T47D (cell line): ENCODE data around the gene AFF2.

Experiments
- DNase-seq, 2 experiments: peaks; one replicate each; pipeline versions ENCODE4 v3.0.0 to v3.0.0-alpha.2; 2011 to 2012; ENCODE audit warnings: low read depth in 1 of 2, low spot score in 1 of 2
- JUND ChIP-seq: IDR thresholded peaks from 2 replicates; pipeline ENCODE4 v1.6.1; 2012; ENCODE audit warnings: low read depth
- in situ Hi-C: cut with HindIII; loops from 2 replicates; pipeline ENCODE4 v1.10.0; 2016; ENCODE audit warnings: low sequenced_read_pairs, low pct_unique_long_range_greater_than_20kb

The AFF2 gene

DNA sequence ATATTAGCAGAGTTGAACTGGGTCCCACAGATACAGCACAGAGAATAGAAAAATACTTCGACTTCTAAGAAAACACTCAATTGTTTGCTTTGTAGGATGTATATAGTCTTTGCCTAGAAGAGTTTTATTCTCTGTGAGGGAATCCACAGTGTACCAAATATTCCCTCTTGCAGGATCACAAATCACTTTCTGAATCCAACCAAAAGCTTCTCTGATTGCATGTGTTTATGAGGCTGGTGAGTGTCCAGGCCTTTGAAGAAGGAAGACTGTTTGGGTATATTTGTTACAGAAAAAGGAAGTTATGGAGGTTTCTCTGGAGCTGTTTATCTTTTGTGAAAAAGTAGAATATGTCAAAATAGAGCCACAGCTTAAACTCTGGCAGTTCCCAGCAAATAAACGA is 423.2 kb downstream of the AFF2 start:
- no peak for TF ChIP-seq JUND
- no peak for DNase-seq
- in situ Hi-C loops: no loop called here

DNA sequence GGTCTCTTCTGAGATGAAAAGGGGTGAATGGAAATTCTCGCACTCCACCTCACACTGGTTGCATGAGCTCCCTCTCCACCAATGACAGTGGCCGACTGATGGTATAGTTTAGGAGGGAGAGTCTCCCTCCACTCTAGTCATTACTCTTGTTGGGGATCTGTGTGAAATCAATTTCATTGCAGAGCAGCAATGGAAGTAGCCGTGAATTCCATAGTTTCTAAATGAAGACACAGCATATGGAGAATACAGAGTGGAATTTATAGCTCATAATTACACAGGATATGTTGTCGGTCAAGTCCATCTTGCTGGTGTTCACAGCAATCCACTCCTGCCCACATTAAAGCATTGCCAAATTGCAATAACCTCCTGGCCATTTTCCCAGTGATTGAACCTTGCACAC is 426.0 kb downstream of the AFF2 start:
- no peak for TF ChIP-seq JUND
- DNase-seq: no peak
- in situ Hi-C loops: no loop called here

DNA sequence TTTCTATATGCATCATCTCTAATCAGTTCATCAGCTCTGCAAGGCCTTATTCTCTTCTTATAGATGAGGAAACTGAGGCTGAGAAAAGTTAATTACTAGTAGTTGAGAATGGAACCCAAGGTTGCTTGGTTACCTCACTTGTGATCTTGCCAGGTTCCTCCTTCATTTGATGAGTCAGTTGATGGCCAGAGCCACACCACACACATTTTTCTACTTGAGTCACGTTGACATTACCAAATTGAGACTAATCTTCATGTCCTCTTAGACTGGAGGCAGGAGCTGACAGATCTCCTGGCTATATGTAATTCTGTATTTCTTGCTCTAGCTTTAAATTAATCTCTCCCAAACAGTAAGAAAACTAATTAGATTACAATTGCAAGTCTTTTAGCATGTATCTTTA is 428.4 kb downstream of the AFF2 start:
- in situ Hi-C loops: no loop called here
- no peak for DNase-seq
- no peak for TF ChIP-seq JUND

DNA sequence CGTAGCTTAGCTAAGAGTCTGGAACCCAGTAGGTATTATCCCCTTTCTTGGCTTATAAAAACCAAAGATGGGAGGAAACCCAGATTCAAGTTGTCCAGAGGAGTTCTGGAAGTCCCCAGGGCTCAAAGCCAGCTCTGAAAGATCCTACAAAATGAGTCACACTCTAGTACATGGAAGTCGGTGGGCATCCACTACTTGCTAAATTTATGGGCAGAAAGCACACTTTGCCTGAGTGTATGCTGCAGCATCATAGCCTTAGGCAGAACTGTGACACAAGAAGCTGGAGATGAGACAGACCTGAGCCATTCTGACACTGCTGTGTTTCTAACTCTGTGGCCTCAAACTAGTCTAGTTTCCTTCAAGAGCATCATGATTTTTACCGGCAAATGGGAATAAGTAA is 429.3 kb downstream of the AFF2 start:
- no peak for DNase-seq
- TF ChIP-seq JUND: no peak
- in situ Hi-C loops: no loop called here

DNA sequence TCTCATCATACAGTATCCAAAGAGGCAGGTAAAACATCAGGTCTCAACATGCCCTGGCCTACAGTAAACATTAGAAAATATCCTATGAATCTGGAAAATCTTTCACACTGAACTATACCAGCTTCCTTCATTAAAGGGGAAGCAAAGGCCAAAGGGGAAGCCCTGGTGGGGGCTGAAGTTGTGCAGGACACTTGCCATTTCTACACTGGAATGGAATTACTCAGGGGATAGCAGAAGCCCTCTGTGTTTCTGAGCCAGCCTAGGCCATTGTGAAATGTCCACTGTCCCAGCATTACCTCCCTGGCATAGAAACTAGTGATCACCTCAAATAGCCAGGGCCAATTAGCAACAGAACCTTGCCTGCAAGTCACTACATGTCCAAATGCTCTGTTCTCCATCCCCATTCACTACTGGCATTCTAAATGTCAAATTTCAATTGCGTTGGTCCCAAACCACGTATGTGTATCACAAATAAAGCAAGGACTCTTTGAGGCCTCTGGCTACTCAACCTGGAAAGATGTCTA is 429.9 kb downstream of the AFF2 start:
- in situ Hi-C loops: no loop called here
- no peak for TF ChIP-seq JUND

DNA sequence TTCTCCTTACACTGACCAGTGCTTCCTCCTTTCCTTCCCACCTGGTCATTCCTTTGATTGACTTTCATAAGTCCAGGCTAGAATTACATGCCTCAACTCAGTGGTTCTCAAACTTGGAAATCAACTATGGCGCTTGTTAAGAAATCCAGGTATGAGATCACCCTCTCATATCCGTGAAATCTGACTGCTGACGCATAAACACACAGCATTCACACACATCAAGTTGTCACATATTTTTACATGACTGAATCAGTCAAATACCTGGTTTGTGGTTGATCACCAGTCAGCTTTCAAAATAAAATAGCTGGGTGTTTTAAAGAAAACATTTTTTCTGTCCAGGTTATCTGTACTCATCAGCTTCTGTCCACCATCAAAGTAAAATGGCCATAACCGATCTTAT is 433.5 kb downstream of the AFF2 start:
- in situ Hi-C loops: no loop called here
- no peak for TF ChIP-seq JUND
- DNase-seq: no peak

More for the DNA sequence above, 429.9 kb downstream of the AFF2 start:
- no peak for DNase-seq

DNA sequence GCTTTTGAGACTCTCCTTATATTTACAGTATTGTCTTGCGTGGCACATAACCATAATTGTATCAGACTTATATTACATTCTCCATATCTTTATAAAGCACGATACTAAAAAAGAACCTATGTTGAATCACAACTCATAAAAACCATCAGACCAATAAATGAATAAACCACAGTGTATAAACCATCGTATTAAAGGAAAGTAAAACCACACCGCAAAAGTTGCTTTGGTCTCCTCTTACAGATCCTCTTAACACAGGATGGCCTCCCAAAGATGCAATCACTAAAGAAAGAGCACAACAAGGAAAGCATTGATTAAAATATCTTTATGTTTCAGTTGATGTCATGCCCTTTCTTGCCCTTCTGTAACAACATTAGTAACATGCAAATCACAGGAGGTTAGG is 437.9 kb downstream of the AFF2 start:
- TF ChIP-seq JUND: no peak

DNA sequence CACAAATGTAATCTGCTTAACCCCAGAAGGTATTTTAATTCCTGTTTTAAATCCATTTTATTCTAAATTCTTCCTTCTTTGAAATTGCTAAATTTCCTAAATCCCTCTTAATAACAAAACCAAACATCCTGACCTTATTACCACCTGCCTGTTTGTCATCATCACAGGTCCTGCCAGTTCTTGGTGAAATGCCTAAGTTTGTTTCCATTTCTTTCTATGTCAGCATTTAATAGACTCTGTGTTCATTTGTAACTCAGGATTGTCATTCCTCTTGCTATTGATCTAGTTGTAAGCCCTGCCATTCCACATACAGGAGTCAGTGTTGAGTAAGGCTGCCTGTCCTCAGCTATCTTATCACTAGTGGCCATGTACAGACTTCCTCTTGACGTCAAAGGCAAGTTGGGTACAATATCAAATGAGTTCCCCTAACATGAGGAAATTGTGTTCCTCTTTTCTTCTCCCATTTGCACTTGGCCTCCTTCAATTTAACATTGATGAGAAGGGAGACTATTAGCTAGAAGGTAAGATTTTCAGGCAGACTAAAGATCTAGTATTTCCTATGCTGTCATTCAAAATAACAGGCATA is 440.1 kb downstream of the AFF2 start:
- in situ Hi-C loops: no loop called here
- no peak for DNase-seq
- no peak for TF ChIP-seq JUND

More for the DNA sequence above, 437.9 kb downstream of the AFF2 start:
- no peak for DNase-seq
- in situ Hi-C loops: no loop called here

DNA sequence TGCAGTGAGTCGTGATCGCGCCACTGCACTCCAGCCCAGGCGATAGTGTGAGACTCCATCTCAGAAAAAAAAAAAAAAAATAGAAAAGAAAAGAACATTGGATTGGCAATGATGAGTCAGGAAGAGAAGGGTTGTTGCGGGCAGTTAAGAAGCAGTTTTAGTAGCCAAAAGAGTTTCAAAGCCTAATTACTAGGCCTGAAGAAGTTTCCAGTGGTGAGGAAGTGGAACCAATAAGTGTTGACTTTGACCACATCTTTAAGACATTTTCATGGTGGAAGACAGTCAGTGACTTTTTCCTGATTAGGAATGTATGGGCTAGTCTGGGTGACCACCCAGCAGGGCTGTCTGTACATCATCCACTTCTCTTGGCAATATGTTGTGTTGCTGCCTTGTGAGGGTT is 442.3 kb downstream of the AFF2 start:
- TF ChIP-seq JUND: no peak
- DNase-seq: no peak
- in situ Hi-C loops: no loop called here

DNA sequence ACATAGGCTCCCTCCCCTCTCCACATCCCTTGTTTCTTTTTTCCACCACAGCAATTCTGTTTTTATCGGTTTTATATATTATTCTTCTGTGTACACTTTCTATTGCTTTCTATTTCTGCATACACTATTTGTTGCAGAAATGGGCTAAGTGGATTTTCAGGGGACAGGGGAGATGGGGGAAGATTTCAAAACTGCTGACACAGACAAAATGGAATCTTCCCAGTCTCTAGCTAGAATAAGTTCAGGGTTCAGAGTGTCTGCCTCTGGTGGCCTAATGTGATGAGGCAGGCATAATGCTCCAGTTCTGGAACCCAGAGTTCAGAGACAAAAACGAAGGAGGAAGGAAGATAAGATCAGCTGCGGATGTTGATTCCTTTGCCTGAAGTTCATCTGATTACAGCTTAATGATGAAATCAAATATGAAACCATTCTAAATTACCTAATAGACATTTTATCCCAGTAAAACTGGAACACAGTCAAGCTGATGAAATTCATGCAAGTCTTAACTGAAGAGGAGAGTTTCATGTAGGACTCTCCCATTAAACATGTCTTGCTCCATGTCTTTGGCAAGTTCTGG is 447.1 kb downstream of the AFF2 start:
- no peak for DNase-seq
- in situ Hi-C loops: no loop called here
- no peak for TF ChIP-seq JUND

DNA sequence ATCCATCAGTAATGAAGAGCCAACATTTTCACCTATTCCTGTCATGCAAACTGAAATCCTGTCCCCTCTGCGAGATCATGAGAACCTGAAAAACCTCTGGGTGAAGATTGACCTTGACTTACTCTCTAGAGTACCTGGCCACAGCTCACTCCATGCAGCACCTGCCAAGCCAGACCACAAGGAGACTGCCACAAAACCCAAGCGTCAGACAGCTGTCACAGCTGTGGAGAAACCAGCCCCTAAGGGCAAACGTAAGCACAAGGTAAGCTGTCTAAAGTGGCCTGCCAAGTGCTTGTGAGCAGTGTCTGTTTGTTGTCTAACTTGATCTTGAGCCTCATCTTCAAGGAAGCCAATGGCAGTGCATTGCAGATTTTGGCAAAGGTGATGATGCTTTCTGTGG is 455.9 kb downstream of the AFF2 start:
- no peak for DNase-seq

DNA sequence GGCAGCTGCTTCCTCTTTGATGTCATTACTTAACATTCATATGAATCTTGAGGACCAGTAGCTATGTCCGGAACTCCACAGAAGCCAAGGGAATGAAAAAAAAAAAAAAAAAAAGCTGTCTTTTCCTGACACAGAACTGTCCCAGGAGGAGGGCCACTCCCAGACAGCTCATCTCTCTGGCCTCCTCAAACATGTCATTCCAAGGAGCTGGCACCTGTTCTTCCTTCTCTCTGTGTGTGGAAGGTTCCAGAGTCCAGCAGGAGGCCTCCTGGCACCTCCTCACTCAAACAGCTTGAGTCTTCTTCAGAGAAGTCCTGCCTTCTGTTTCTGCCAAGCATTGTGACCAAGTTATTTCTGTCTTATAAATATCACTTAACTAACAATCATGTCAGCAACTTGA is 458.5 kb downstream of the AFF2 start:
- no peak for DNase-seq
- no peak for TF ChIP-seq JUND
- in situ Hi-C loops: no loop called here

More for the DNA sequence above, 455.9 kb downstream of the AFF2 start:
- no peak for TF ChIP-seq JUND
- in situ Hi-C loops: no loop called here

DNA sequence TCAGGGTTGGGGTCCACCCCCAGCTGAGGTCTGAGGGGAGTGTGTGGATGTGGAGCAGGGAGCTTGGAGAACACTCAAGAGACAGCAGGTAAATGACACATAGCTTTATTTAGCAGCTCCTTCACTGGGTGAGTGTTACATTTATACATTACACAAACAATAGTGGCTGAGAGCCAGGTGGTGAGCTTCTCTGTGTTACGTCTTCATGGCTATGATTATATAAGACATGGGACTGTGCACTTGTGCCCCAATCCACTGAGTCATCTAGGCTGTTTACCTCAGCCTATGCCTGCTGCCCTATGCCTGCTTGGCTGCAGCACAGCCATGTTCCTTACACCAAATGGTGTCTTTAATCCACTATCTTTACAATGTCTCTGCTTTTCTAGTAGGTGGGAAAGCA is 459.6 kb downstream of the AFF2 start:
- in situ Hi-C loops: no loop called here
- DNase-seq: no peak
- TF ChIP-seq JUND: no peak

DNA sequence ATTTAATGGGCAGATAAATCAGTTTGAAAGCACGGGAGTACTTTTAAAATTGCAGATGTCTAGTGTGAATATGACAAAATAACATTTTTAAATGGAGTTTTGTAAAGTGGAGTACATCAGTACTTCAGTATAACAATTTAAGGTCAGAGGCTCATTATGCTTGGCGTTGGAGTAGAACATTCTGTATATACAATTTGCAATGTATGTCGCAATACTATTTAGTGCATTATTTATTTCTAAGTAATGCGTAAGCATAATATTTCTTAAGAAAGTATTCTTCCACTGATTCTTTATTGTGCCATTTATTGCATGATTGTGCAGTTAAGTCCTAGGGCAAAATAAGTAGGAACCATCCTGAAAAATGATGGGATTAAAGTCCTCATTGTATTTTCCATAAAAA is 461.6 kb downstream of the AFF2 start:
- in situ Hi-C loops: no loop called here
- no peak for DNase-seq
- no peak for TF ChIP-seq JUND
